GM12872 (cell line): ENCODE data around the gene SLC4A1.

Experiments
- CTCF ChIP-seq: IDR thresholded peaks from 3 replicates; pipeline ENCODE4 v1.5.1; 2011; ENCODE audit warnings: low read depth, mild to moderate bottlenecking, low read length, moderate library complexity; ENCODE audit not compliant: insufficient read depth

Gene SLC4A1

GRCh38 chr17:44211281-44212265 is 56.4 kb downstream of the SLC4A1 start:
- no peak for TF ChIP-seq CTCF

GRCh38 chr17:44210342-44211192 is 57.4 kb downstream of the SLC4A1 start:
- TF ChIP-seq CTCF, result peak; percentile 97

- no peak for TF ChIP-seq CTCF
These were observed 58.1 kb downstream of the SLC4A1 start for GRCh38 chr17:44209786-44210341.

GRCh38 chr17:44207743-44208142 is 60.2 kb downstream of the SLC4A1 start:
- TF ChIP-seq CTCF, result no peak

- TF ChIP-seq CTCF, result no peak
These were observed 60.6 kb downstream of the SLC4A1 start for GRCh38 chr17:44207319-44207718.

- no peak for TF ChIP-seq CTCF
These were observed 61.1 kb downstream of the SLC4A1 start for GRCh38 chr17:44206825-44207155.
